CD4-positive, alpha-beta T cell (primary cell): ENCODE data around the gene EYA2. TPM values are rescaled to one million over a fixed set of nuclear protein-coding genes. Genes with fewer than 3 reads are reported as not detected.

Source experiments
- ATAC-seq: fragments of 200-7000 bp; cut with Tn5 transposase; one replicate; pipeline ENCODE4 v1.10.0; 2022; ENCODE audit warnings: mild to moderate bottlenecking; ENCODE audit not compliant: poor library complexity
- CTCF ChIA-PET: fragments of 350-600 bp; sonication (Branson Sonifier 250); formaldehyde crosslinking; loops from one replicate; lab custom pipeline; 2021; ENCODE audit warnings: antibody characterized with exemption, inconsistent platforms; lab: Charles Lee
- POLR2A ChIA-PET: fragments of 350-600 bp; sonication (Branson Sonifier 250); formaldehyde crosslinking; loops from one replicate; lab custom pipeline; 2021; ENCODE audit warnings: antibody characterized with exemption, inconsistent platforms; lab: Charles Lee
- DNase-seq, 14 experiments: peaks; one replicate each; pipeline ENCODE4 v3.0.0-alpha.2; 2013 to 2020; ENCODE audit warnings: mixed read lengths in 2 of 14
- H3K27ac ChIP-seq, 2 donors: one replicate each; pipeline versions ENCODE4 v1.5.1 to v1.7.0; 2013; ENCODE audit warnings: low read length in 2 of 2, low read depth in 1 of 2, mild to moderate bottlenecking in 1 of 2
- H3K27me3 ChIP-seq, 2 experiments: 1 replicate in 1 of 2; 2 replicates in 1 of 2; pipeline versions ENCODE4 v1.6.1 to v1.7.0; 2013; ENCODE audit warnings: low read length in 2 of 2, control low read depth in 1 of 2, mild to moderate bottlenecking in 1 of 2, moderate library complexity in 1 of 2; ENCODE audit not compliant: insufficient read depth in 2 of 2, control insufficient read depth in 1 of 2
- H3K36me3 ChIP-seq: one replicate; pipeline ENCODE4 v1.6.1; 2013; ENCODE audit warnings: low read length, control low read depth; ENCODE audit not compliant: insufficient read depth
- H3K4me1 ChIP-seq: one replicate; pipeline ENCODE4 v1.6.1; 2013; ENCODE audit warnings: low read length, control low read depth; ENCODE audit not compliant: insufficient read depth
- H3K4me3 ChIP-seq: one replicate; pipeline ENCODE4 v1.5.1; 2013; ENCODE audit warnings: mild to moderate bottlenecking, low read length, moderate library complexity
- H3K9me3 ChIP-seq, 2 experiments: 1 replicate in 1 of 2; 2 replicates in 1 of 2; pipeline versions ENCODE4 v1.6.1 to v1.7.0; 2013; ENCODE audit warnings: low read length in 2 of 2, mild to moderate bottlenecking in 2 of 2, control low read depth in 1 of 2, moderate library complexity in 1 of 2; ENCODE audit not compliant: control insufficient read depth in 1 of 2, insufficient read depth in 1 of 2
- H3K27ac Mint-ChIP-seq: one replicate; pipeline ENCODE4 v1.8.0; 2020; ENCODE audit warnings: mixed read lengths
- H3K27me3 Mint-ChIP-seq: one replicate; pipeline ENCODE4 v1.8.0; 2021; ENCODE audit warnings: mixed read lengths
- H3K36me3 Mint-ChIP-seq: one replicate; pipeline ENCODE4 v1.8.0; 2021; ENCODE audit warnings: low read depth, mixed read lengths
- H3K4me1 Mint-ChIP-seq: one replicate; pipeline ENCODE4 v1.8.0; 2021; ENCODE audit warnings: low read depth, mixed read lengths
- H3K4me3 Mint-ChIP-seq: one replicate; pipeline ENCODE4 v1.8.0; 2020; ENCODE audit warnings: mild to moderate bottlenecking, mixed read lengths
- H3K9me3 Mint-ChIP-seq: one replicate; pipeline ENCODE4 v1.8.0; 2020; ENCODE audit warnings: mixed read lengths
- CTCF ChIP-seq: fragments of 200-600 bp; IDR thresholded peaks from one replicate; pipeline ENCODE4 v1.8.0; 2022; ENCODE audit warnings: antibody characterized with exemption, mild to moderate bottlenecking
- intact Hi-C, 2 experiments: fragments of 100-400 bp; cut with DNase I in 1 of 2; cut with micrococcal nuclease in 1 of 2; formaldehyde crosslinking; loops; one replicate each; pipeline versions ENCODE4 v1.15.1 to v1.9.0; 2023 to 2025; cut with DNase I, micrococcal nuclease
- total RNA-seq, 174 experiments: library from RNA in 2 of 174; stranded (reverse) in 2 of 174; gene quantifications; one replicate each; pipeline ENCODE4 v1.2.3 and lab custom pipeline; 2021 to 2026

The EYA2 gene
- total RNA-seq, 2 experiments from 2014 or later: not detected

GRCh38 chr20:47189060-47189459 is 294.4 kb downstream of the EYA2 start:
- ATAC-seq (no peak), DNase-seq (no peak)
- Histone ChIP-seq H3K9me3 (no peaks in the 10 kb centered on the region), H3K36me3 (no peaks in the 10 kb centered on the region), H3K27me3 (peaks cover 0 to 9% of the 10 kb centered on the region in 2 experiments), H3K4me1 (peaks cover 9% of the 10 kb centered on the region), H3K4me3 (no peak overlapping the region), H3K27ac (no peak overlapping the region)
- Mint-ChIP-seq H3K4me3 (no peak overlapping the region), H3K36me3 (no peaks in the 10 kb centered on the region), H3K27me3 (peaks cover 19% of the 10 kb centered on the region), H3K27ac (no peak overlapping the region), H3K9me3 (no peaks in the 10 kb centered on the region), H3K4me1 (peaks cover 7% of the 10 kb centered on the region)
- CTCF ChIA-PET: no interaction called here
- intact Hi-C loops: no loop called here
- POLR2A ChIA-PET: no interaction called here
- no peak for TF ChIP-seq CTCF

GRCh38 chr20:47191074-47191673 is 296.5 kb downstream of the EYA2 start:
- no peak for ATAC-seq
- no peaks in the 10 kb centered on the region for H3K36me3 ChIP-seq
- H3K4me1 ChIP-seq: peaks cover 9% of the 10 kb centered on the region
- Mint-ChIP-seq H3K9me3 (no peaks in the 10 kb centered on the region), H3K27me3 (peaks cover 13% of the 10 kb centered on the region), H3K27ac (no peak overlapping the region), H3K4me3 (no peak overlapping the region), H3K4me1 (peaks cover 7% of the 10 kb centered on the region), H3K36me3 (no peaks in the 10 kb centered on the region)
- H3K27ac ChIP-seq: no peak overlapping the region
- no peaks in the 10 kb centered on the region for H3K9me3 ChIP-seq
- no peak for DNase-seq
- H3K4me3 ChIP-seq: no peak overlapping the region
- ChIA-PET CTCF (no interaction called here), POLR2A (no interaction called here)
- intact Hi-C loops: no loop called here
- H3K27me3 ChIP-seq: peaks cover 0 to 9% of the 10 kb centered on the region in 2 experiments
- TF ChIP-seq CTCF: no peak

- no peaks in the 10 kb centered on the region for H3K9me3 Mint-ChIP-seq
- H3K4me3 Mint-ChIP-seq: no peak overlapping the region
- Histone ChIP-seq H3K27ac (no peak overlapping the region), H3K27me3 (peaks cover 0 to 9% of the 10 kb centered on the region in 2 experiments), H3K4me3 (no peak overlapping the region), H3K36me3 (no peaks in the 10 kb centered on the region), H3K9me3 (no peaks in the 10 kb centered on the region), H3K4me1 (peaks cover 14% of the 10 kb centered on the region)
- H3K27ac Mint-ChIP-seq: no peak overlapping the region
- ChIA-PET CTCF (no interaction called here), POLR2A (no interaction called here)
- DNase-seq: no peak
- ATAC-seq: no peak
- no peak for TF ChIP-seq CTCF
- peaks cover 7% of the 10 kb centered on the region for H3K4me1 Mint-ChIP-seq
- H3K36me3 Mint-ChIP-seq: no peaks in the 10 kb centered on the region
- intact Hi-C loops: loop anchor here in 1 of 2 experiments (2.0 kb wide), 1 partner anchor 425 kb away; no protein-coding TSS in a partner anchor
- H3K27me3 Mint-ChIP-seq: peaks cover 16% of the 10 kb centered on the region
Measured at GRCh38 chr20:47191956-47192355, 297.3 kb downstream of the EYA2 start.
